Spleen (tissue), 7 donors: ENCODE measurements around the gene CRHBP.

ENCODE experiments used
- POLR2AphosphoS5 ChIP-seq, 3 donors: sonication (generic); formaldehyde crosslinking; IDR thresholded peaks; one replicate each; pipeline ENCODE4 v1.5.1; 2017; ENCODE audit warnings: antibody characterized with exemption in 3 of 3
- TF ChIP-seq, protein P1 (sequence below), 11 experiments: fragments of 200-600 bp in 7 of 11; fragments of 450-650 bp in 4 of 11; sonication (generic) in 4 of 11; IDR thresholded peaks in 8 of 11; conservative IDR thresholded peaks in 3 of 11; 1 replicate in 7 of 11; 2 replicates in 4 of 11; pipeline versions ENCODE4 v1.4.0 to v1.8.0; 2016 to 2021; ENCODE audit warnings: antibody characterized with exemption in 11 of 11, inconsistent platforms in 4 of 11, mild to moderate bottlenecking in 1 of 11
- donor health status: DM: no; HTN: no; CAD: no; lungs with moderate emphysema.
- donor health status: DM: no; HTN: no; CAD: no.
- donor health status: DM: no; HTN: no; CAD: no.

DNA sequence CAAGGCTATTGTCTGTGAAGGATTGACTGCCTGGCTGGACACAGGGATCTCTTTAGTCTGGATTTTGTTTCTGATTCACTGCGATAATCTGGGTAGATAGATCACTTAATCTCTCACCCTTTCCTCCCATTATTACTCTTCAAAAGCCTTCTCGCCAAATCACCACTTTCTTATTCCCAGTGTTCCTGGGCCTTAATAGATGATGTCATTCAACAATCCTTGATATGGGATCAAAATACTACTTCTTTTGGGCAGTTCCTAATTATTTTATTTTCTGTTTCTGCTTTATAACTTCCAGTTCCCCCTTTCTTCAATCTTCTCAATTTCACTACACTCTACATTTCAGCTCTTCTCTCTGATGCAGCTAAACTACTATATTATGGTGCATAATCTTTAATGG is 6.8 kb upstream of the CRHBP start:
- TF ChIP-seq, protein P1, sequence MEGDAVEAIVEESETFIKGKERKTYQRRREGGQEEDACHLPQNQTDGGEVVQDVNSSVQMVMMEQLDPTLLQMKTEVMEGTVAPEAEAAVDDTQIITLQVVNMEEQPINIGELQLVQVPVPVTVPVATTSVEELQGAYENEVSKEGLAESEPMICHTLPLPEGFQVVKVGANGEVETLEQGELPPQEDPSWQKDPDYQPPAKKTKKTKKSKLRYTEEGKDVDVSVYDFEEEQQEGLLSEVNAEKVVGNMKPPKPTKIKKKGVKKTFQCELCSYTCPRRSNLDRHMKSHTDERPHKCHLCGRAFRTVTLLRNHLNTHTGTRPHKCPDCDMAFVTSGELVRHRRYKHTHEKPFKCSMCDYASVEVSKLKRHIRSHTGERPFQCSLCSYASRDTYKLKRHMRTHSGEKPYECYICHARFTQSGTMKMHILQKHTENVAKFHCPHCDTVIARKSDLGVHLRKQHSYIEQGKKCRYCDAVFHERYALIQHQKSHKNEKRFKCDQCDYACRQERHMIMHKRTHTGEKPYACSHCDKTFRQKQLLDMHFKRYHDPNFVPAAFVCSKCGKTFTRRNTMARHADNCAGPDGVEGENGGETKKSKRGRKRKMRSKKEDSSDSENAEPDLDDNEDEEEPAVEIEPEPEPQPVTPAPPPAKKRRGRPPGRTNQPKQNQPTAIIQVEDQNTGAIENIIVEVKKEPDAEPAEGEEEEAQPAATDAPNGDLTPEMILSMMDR (IDR thresholded peaks at IDR 0.05 in 8 of 11, conservative IDR thresholded peaks at IDR 0.05 in 3 of 11): no peak
- no peak for TF ChIP-seq POLR2AphosphoS5 (IDR thresholded peaks at IDR 0.05)
